ENCODE data around the gene SART3. TPM values are rescaled to one million over a fixed set of nuclear protein-coding genes. Genes with fewer than 3 reads are reported as not detected.
"Not testable (repeated sequence)": the region's sequence is repeated elsewhere in the genome, so short reads cannot be mapped to it uniquely, and the experiment has no call there.

SART3 gene
- total RNA-seq, 2 donors from 2014 or later, result 24.5 to 25.3 TPM

DNA sequence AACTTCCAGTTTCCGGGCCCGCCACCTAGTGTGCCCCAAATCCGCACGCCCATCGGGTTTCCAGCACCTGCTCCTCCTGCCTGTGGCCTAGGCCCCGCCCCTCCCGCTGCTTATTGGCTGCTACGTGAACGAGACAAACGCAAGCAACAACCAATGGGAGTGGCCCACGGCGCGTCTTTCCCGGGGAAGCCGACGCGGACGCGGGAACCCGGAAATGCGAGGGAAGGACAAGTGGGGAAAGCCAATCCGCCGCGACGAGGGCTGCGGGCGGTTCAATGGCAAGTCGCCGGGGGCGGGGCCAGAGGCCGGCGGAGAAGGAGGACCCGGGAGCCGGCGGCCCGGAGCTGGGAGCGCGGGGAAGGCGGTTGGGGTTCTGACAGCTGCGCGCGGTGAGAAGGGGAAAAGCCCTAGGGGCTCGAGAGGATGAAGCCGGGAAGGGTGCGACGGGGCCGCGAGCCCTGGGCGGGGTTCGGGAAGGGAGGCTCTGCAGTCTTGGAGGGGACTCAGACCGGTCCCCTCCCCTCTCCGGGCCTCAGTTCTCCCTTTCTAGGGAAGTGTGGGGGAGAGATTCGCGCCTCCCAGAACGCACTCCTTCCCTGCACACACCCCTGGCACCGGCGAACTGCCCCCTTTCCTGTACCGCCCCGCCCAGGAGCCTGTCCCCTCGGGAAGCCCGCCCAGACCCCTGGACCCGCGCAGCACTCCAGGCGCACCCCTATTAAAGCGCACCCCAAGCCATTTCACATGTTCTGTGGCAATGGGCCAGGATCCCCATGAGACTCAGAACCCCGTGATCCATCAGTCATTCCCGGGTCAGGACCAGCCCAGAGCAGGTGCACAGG lies 45.8 kb downstream of the SART3 start, which contains the start of gene FICD:
Gene FICD (plus strand): TSS at position 305 of the 842 bp plus-strand sequence. CDS start 1,696 bp downstream, outside the sequence.
- intact Hi-C loops (cut with DNase I), result loop anchor here in 1 of 2 donors (5.0 kb wide), 3 partner anchors 528 to 833 kb away; no protein-coding TSS in a partner anchor
- peak; percentile 100 for DNase-seq
- peak; percentile 97 to 98 for ATAC-seq

DNA sequence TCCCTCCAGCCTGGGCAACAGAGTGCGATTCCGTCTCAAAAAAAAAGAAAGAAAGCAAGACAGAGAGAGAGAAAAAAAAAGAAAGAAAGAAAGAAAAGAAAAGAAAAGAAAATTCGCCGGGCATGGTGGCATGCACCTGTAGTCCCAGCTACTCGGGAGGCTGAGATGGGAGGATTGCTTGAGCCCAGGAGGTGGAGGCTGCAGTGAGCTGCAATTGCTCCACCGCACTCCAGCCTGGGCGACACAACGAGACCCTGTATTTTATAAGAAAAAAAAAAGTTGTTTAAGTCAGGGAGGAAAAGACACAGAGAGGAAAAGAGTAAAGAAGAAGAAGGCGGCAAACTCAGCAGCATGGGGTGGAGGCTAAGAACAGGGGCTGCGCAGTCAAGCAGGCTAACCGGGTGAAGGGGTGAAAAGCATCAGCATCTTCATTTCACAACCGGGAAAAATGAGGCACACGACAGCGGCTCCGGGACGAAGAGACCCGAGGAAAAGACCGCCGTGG lies 46.5 kb downstream of the SART3 start:
- no peak for DNase-seq
- peak; percentile 3 to 4 for ATAC-seq
- intact Hi-C loops (cut with DNase I), result loop anchor here in 1 of 2 donors (5.0 kb wide), 3 partner anchors 527 to 832 kb away; no protein-coding TSS in a partner anchor

DNA sequence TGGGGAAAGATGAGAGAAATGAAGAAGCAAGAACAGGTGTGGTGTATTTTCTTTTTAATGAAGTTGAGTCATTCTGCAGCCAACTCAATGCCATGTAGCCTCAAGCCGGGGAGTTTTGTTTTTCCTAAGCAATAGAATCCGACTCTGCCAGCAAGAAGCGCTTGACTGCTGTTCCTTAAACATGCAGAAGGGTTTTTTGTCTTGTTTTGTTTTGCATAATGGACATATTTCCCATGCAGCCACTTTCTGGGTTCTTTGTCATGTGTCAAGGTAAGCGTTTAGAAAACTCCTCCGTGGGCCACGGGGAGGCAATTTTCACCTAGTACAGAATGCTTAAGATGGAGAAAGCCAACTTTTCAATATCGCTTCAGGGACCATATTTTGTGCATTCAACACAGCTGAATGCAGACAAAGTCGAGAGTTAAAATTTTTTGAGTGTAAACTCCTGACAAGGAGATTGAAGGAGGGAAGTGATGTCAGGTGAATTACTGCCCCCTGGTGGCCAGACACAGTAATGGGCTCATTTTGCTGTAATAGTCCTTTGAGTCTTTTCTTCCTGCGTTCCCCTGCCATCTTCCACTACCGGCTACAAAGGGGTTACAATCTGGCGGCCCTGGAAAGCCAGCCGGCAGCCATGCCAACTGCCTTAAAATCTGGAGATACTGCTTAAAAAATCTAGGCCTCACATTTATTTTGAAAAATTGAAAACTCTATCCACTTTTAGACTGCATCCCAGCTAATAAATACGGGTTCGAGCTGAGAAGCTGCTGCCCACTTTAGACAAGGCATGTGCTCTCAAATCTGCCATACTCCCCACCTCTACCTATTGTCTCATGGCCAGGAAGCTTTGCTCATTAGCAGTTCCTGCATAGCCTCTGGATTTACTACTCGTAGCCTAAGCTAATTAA lies 49.1 kb downstream of the SART3 start:
- intact Hi-C loops (cut with DNase I), result loop anchor here in 1 of 2 donors (5.0 kb wide), 3 partner anchors 525 to 830 kb away; no protein-coding TSS in a partner anchor
- ATAC-seq (no peak), DNase-seq (peak; percentile 62)

DNA sequence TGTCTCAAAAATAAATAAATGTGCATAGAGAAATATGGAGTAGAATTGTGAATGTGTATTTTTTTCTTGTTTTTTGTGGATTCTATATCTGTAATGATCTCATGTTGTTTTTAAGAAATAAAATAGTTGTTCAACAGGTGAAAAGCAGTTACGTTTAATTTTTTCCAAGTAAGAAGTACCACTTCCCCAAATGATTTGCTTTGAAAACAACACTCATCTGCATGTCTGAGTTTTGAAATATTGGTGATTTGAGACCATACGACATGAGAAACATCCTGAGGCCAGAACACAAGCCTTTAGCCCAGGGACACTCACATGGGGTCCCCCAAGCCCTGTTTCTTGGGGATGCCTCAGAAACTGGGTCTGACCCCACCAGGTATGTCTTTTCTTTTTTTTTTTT lies 50.1 kb downstream of the SART3 start:
- no peak for ATAC-seq
- intact Hi-C loops (cut with DNase I), result loop anchor here in 1 of 2 donors (5.0 kb wide), 3 partner anchors 524 to 829 kb away; no protein-coding TSS in a partner anchor
- DNase-seq, result no peak

DNA sequence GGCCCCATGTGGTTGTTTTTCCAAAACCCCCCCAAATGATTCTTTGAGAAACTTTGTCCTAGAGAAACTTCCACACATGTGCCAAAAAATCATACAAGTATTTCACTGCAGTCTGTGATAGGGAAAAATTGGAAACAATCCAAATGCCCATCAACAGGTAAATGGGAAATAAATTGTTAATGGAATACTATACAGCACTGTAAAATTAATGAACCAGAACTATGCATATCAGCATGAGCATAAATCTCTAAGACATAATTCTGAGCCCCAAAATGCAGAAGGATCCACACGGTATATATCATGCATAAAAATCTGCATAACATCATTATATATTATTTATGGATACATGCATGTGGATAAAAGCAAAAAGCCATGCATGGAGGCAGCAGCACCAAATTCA lies 51.2 kb downstream of the SART3 start:
- intact Hi-C loops (cut with DNase I), result loop anchor here in 1 of 2 donors (5.0 kb wide), 3 partner anchors 523 to 828 kb away; no protein-coding TSS in a partner anchor
- no peak for DNase-seq
- no peak for ATAC-seq

DNA sequence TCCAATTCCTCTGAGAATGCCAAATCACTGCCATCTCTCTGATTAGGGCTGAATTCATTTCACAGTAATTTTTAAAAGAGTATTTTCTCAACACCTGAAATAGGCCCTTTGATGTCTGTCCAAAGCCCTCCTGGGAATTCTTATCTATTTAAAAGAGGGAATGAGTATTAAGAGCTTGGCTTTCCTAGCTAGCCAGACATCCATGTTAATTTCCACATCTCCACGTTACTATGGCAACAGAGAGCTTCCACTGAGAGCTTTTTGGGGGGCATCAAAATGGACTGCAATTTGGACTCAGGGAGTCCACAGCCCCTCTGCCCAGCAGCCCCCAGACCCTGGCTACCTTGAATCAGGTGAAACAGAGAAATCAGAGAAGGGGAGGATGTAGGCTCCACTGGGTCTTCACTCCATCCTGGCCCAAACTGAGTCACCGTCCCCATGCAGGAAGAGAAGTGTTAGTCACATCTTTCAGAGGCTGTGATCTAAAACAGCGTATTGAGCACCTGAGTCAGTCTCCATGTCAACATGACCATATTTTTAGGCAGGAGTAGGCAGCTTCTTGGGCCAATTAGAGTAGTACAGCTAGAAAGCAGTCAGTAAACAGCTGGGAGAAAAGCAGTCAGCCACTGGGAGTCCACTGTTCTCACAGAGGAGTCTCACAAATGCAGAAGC lies 52.9 kb downstream of the SART3 start:
- ATAC-seq (no peak), DNase-seq (no peak)
- intact Hi-C loops (cut with DNase I), result no loop called here

DNA sequence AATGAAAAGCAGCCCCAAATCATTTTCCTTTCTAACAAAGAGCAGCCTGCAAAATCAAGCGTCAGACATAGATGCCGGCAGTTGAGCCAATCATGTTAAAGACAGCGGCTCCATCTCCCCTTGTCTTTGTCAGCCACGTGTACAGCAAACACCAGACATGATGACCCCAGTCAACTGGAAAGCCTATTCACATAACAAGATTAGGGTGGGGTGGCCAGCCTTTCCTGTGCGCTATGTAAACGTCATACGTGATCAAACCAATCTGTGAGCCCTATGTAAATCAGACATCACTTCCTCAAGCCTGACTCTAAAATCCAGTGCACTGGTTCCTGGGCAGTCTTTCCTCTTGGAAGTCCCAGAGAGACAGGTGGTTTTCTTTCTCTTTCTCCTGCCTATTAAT lies 55.8 kb downstream of the SART3 start:
- intact Hi-C loops (cut with DNase I), result no loop called here
- DNase-seq, result no peak
- ATAC-seq, result no peak

DNA sequence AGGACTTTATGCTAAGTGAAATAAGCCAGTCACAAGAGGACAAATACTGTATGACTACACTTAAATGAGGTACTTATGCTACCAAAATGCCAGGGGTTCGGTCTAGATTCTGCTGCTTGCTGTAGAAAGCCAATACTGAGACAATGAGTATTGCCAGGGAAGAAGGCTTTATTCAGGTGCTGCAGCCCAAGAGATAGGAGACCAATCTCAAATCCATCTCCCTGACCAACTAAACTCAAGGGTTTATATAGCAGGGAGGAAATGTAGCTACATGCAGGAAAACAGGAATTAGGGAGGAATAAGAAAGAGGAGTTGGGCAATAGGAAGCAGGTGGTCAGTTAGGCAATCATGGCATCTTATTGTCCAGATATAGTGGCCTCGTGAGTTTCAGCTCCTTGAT lies 58.1 kb downstream of the SART3 start:
- intact Hi-C loops (cut with DNase I), result no loop called here
- DNase-seq (no peak), ATAC-seq (no peak)

DNA sequence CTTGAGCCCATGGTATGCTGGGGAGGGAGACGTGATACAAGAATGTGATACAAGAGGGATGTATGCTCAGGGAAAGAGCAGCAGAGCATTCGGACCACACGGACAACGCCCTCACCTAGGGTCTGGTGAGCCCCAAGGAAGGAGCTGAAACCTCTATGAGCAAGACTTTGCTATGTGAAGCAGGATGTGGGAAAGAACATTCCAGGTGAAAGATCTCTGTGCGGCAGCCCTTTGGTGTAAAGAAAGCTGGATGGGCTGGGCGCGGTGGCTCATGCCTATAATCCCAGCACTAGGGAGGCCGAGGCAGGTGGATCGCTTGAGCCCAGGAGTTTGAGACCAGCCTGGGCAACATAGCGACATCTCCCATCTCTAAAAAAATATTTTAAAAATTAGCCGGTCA lies 62.8 kb downstream of the SART3 start:
- DNase-seq (no peak), ATAC-seq (no peak)
- intact Hi-C loops (cut with DNase I), result no loop called here

DNA sequence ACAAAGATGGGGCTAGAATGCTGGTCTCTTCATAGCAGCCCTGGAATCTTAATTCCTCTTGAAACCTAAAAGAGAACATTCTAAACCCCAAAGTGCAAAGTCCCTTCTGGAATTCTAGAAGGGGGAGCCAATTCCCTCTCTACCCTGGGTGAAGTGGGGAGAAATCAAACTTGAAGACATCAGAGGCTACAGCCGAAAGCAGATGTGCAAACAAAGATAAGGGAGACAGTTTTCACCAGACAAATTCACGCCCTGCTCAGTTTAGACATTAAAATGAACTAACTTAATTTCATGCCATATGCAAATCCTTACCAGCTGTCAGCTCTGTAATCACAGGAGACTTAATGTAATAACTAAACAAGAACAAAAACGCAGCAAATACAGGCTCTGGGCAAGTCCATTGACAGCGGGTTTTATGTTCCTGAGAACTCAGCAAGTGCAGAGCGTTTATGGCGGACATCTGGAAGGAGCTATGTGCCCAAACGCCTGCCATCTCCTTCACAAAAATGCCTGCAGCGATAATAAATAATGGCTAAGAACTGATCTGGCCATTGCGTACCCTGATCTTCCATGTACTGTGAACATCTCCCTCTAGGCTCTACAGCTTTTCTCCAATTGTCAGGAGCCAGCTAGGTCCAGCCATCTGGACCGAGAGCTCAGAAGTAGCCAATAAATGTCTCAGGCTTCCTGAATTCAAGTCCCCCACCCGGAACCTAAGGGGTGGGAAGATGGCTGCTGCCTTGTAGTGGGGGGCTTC lies 65.0 kb downstream of the SART3 start:
- DNase-seq (no peak), ATAC-seq (no peak)
- intact Hi-C loops (cut with DNase I), result no loop called here

DNA sequence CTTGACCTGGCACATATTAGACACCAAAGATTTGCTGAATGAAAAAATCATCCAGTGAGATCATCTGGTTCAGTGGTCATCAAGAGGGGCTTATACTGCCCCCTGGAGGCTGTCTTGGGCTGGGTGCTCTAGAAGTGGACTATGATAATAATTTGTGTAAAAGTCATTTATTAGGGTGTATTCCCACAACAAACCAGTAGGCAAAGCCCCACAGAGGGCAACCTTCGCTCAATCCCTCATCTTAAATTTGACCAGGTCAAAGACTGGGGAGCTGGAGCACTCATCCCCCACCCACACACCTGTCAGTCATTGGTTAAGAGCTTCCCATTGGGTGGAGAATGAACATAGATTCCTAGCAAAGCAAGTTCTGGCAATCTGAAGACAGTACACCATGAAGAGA lies 65.9 kb downstream of the SART3 start:
- ATAC-seq (no peak), DNase-seq (no peak)
- intact Hi-C loops (cut with DNase I), result no loop called here

DNA sequence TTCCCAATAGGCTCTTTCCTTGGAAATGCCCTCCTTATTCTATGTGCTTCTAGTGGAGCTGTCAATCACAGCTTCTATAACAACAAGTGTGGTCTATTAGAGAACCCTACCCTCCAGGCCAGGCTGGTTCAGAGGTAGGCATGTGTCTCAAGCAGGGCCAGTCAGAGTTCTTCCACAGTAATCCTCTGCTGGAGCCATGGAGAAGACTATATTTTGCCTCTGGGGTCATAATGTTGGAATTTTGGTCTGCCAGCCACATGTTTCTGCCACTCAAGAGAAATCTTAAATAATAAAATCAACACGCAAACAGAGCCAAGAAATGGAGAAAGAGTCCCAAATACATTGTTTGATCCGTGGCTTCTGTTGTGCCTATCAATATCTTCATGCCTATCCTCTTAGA lies 69.7 kb downstream of the SART3 start:
- intact Hi-C loops (cut with DNase I), result no loop called here
- ATAC-seq (no peak), DNase-seq (no peak)

DNA sequence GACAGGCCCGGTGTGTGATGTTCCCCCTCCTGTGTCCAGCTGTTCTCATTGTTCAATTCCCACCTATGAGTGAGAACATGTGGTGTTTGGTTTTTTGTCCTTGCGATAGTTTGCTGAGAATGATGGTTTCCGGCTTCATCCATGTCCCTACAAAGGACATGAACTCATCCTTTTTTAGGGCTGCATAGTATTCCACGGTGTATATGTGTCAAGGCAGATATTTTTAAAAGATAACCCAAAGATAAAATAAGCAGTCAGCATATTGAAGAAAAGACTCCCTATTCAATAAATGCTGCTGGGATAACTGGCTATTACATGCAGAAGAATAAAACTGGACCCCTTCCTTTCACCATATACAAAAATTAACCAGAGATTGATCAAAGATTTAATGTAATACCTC lies 73.9 kb downstream of the SART3 start:
- intact Hi-C loops (cut with DNase I); ATAC-seq; DNase-seq: not testable (repeated sequence)

DNA sequence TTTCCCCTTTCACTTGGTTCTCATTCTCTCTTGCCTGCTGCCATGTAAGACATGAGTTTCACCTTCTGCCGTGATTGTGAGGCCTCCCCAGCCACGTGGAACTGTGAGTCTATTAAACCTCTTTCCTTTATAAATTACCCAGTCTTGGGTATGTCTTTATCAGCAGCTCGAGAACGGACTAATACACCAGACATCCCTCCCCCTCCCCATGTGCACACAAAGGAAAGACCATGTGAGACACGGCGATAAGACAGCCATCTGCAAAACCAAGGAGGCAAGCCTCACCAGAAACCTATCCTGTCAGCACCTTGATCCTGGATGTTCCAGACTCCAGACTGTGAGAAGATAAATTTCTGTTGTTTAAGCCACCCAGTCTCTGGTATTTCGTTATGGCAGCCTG lies 75.6 kb downstream of the SART3 start:
- ATAC-seq; intact Hi-C loops (cut with DNase I); DNase-seq: not testable (repeated sequence)

DNA sequence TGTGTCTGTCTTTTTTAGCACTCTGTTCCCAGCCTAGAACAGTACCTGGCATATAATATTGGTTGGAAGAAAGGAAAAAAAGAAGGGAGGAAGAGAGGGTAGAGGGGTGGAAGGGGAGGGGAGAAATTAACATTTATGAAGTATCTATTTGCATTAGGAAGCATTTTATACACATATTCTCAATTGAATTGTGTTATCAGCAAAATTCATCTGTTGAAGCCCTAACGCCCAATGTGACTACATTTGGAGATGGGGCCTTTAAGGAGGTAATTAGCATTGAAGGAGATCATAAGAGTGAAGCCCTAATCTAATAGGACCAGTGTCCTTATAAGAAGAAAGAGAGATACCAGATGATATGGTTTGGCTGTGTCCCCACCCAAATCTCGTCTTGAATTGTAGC lies 76.1 kb downstream of the SART3 start:
- DNase-seq (no peak), ATAC-seq (no peak)
- intact Hi-C loops (cut with DNase I), result no loop called here

DNA sequence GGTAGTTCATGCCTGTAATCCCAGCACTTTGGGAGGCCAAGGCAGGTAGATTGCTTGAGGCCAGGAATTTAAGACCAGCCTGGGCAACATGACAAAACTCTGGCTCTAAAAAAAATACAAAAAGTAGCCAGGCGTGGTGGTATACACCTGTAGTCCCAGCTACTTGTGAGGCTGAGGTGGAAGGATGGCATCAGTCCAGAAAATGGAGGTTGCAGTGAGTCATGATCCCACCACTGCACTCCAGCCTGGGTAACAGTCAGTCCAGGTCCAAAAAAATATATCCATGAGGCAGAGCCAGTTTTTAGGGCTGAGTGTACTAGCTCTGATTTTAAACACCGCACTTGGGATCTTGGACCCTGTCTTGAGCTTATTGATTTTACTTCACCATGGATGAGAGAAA lies 76.5 kb downstream of the SART3 start:
- ATAC-seq (no peak), DNase-seq (no peak)
- intact Hi-C loops (cut with DNase I), result no loop called here

DNA sequence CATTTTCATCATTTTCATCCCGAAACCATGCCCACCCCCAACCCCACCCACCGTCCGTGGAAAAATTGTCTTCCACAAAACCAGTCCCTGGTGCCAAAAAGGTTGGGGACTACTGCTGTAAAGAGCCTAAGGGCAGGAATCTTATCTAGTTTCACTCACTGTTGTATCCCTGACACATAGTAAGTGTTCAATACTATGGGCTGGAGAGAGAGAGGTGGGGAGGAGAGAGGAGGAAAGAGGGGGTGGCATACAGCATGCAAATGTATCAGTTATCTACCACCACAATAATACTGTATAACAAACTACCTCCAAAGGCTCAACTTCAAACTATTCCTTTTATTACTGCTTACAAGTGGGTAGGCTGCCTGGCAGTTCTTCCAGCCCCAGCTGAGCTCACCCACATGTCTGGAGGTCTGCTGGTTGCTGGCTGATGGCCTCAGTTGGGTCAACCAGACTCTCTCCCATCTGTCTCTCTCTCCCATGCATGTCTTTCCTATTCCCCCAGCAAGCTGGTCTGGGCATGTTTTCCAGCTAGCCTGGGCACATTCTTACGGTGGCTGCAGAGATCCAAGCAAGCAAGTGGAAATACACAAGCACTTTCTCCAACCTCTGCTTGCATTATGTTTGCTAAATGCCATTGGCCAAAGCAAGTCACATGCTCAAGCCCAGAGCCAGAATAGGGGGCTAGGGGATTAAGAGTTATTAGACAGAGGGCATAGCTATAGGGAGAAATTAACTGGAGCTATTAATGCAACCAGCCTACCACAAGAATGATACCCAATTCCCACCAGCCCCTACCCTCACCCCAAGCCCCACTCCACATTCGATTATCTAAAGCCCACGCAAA lies 77.5 kb downstream of the SART3 start:
- intact Hi-C loops (cut with DNase I), result no loop called here
- ATAC-seq (no peak), DNase-seq (no peak)
